T-helper 1 cell treated with Interleukin-12 subunit alpha and Interleukin-12 subunit beta and Interleukin-4 antibody, amounts not matched to agents 30 μg/mL and 1 μg/mL, for 36 hours (primary cell): ENCODE measurements around the gene GGT1.
"Not testable (repeated sequence)": the region's sequence is repeated elsewhere in the genome, so short reads cannot be mapped to it uniquely, and the experiment has no call there.

Source experiments
- H3K27ac Mint-ChIP-seq: one replicate; pipeline ENCODE4 v1.8.0; 2021; ENCODE audit warnings: mild to moderate bottlenecking, mixed read lengths
- H3K27me3 Mint-ChIP-seq: one replicate; pipeline ENCODE4 v1.8.0; 2021; ENCODE audit warnings: low read depth, mixed read lengths
- H3K36me3 Mint-ChIP-seq: one replicate; pipeline ENCODE4 v1.8.0; 2021; ENCODE audit warnings: low read depth, mixed read lengths
- H3K4me1 Mint-ChIP-seq: one replicate; pipeline ENCODE4 v1.8.0; 2021; ENCODE audit warnings: low read depth, mixed read lengths
- H3K4me3 Mint-ChIP-seq: one replicate; pipeline ENCODE4 v1.8.0; 2021; ENCODE audit warnings: mild to moderate bottlenecking, moderate library complexity, mixed read lengths
- H3K9me3 Mint-ChIP-seq: one replicate; pipeline ENCODE4 v1.8.0; 2021; ENCODE audit warnings: mixed read lengths

GGT1 gene

DNA sequence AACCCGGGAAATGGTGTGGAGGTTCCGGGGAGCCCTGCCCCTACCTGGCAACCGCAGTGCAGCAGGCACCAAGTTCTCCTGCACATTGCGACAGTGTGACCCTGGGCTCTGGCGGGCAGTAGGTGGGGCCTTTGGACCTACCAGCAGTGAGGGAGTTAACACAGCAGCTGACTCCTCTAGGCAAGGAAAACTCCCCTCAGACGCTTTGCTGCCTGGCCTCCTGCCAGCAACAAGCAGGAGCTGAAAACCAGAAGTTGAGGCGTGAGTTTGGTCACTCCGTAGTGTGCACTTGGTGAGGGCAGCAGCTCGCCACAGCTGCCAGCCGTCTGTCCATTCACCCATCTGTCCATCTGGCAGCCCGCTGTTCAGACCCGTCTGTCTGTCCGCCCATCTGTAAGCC, 29.6 kb downstream of the GGT1 start:
- peaks cover 17% of the 10 kb centered on the region for H3K4me1 Mint-ChIP-seq
- not testable (repeated sequence) for H3K27me3 Mint-ChIP-seq, H3K9me3 Mint-ChIP-seq, H3K27ac Mint-ChIP-seq, H3K36me3 Mint-ChIP-seq, H3K4me3 Mint-ChIP-seq

DNA sequence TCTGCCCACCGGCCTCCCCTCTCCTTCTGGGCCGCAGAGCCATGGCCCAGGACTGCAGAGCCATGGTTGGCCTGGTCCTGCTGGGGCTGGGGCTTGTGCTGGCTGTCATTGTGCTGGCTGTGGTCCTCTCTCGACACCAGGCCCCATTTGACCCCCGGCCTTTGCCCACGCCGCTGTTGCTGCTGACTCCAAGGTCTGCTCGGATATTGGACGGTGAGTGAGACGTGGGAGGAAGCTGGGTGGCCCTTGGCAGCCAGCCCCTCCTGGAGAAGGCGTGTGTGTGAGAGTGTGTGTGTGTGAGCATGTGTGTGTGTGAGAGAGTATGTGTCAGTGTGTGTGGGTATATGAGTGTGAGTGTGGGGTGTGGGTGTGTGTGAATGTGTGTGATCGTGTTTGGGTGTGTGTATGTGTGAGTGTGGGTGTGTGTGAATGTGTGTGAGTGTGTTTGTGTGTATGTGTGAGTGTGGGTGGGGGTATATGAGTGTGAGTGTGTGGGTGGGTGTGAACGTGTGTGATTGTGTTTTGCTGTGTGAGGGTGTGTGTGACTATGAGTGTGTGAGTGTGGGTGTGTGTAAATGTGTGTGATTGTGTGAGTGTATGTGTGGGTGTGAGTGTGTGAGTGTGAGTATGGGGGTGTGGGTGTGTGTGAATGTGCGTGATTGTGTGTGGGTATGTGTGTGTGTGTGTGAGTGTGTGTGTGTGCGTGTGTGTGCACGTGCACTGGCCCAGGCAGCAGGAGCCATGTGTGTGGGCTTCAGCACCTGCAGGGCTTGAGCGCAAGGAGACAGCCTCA, 30.4 kb downstream of the GGT1 start:
- not testable (repeated sequence) for H3K36me3 Mint-ChIP-seq, H3K4me3 Mint-ChIP-seq, H3K9me3 Mint-ChIP-seq, H3K27me3 Mint-ChIP-seq
- peak overlapping the region; percentile 0 for H3K27ac Mint-ChIP-seq
- H3K4me1 Mint-ChIP-seq: peaks cover 17% of the 10 kb centered on the region

DNA sequence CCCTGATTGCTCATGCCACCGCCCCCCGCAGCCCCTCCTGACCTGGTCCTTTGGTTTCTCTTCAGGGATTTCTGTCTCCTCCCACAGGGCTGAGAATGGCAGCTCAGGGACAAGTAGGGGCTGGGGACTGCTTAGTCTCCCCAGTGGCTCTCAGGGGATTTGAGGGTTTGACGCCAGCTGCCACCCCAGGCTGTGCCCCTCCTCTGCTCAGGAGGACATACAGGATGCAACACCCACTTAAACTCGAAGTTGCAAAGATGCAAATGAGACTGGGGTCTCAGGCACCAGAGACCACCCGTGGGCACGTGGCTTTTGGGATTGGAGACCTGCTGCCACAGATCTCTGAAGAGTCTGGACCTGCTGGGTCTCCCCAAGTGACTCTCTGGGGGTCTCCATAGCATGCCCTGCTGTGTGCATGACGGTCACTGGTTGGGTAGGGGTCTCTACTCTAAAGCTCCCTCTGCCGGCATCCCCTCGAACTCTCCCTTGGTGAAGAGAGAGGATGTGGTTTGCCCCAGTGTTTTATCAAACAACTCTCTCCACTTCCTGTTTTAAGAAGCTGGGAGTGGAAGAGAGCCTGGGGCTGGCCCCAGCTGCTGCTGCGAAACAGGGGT, 31.9 kb downstream of the GGT1 start:
- not testable (repeated sequence) for H3K27me3 Mint-ChIP-seq, H3K9me3 Mint-ChIP-seq, H3K27ac Mint-ChIP-seq, H3K4me3 Mint-ChIP-seq, H3K36me3 Mint-ChIP-seq
- H3K4me1 Mint-ChIP-seq: peaks cover 17% of the 10 kb centered on the region

DNA sequence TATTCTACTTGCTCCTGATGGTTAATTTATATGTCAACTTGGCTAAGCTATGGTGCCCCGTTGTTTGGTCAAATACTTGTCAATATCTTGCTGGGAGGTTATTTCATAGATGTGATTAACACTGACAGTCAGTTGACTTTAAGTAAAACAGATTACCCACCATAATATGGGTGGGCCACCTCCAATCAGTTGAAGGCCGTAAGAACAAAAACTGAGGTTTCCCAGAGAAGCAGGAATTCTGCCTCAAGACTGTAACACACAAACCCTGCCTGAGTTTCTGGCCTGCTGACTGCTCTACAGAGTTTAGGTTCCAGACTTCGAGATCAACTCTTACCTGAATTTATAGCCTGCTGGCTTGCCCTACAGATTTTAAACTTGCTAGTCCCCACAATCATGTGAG, 33.5 kb downstream of the GGT1 start:
- not testable (repeated sequence) for H3K27me3 Mint-ChIP-seq, H3K9me3 Mint-ChIP-seq, H3K27ac Mint-ChIP-seq, H3K36me3 Mint-ChIP-seq
- H3K4me3 Mint-ChIP-seq: peak overlapping the region; percentile 17
- peaks cover 17% of the 10 kb centered on the region for H3K4me1 Mint-ChIP-seq

DNA sequence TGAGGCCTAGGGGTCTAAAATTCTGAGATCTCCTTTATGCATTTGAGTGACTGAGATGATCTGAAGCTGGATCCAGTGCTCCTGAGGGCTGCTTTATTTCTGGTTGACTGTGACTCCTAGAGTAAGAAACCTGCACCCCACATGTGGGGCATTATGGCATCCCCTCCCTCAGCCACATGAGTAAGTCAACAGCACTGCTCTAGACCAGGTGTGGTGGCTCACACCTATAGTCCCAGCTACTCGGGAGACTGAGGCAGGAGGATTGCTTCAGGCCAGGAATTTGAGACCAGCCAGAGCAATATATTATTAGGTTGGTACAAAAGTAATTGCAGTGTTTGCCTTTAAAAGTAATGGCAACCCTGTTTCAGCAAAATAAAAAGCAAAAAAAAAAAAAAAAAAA, 39.3 kb downstream of the GGT1 start:
- not testable (repeated sequence) for H3K27ac Mint-ChIP-seq, H3K9me3 Mint-ChIP-seq, H3K4me1 Mint-ChIP-seq, H3K36me3 Mint-ChIP-seq, H3K4me3 Mint-ChIP-seq, H3K27me3 Mint-ChIP-seq

DNA sequence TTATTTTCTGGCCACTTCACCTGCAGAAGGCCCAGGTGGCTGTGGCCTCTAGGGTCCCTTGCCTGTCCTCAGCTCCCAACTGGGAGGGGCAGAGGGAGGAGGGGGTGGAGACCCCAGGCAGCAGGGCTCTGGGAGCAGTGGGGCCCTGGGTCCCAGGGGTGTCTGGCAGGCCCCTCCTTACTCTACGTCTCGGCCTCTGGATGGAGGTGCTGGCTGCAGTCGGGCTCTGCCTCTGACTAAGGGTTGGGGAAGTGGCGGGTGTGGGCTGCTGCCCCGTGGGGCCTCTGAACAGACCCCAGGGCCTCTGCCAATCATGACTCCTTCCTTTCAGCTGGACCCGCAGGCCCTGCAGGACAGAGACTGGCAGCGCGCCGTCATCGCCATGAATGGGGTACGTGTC, 41.4 kb downstream of the GGT1 start:
- not testable (repeated sequence) for H3K4me1 Mint-ChIP-seq, H3K27me3 Mint-ChIP-seq, H3K4me3 Mint-ChIP-seq

DNA sequence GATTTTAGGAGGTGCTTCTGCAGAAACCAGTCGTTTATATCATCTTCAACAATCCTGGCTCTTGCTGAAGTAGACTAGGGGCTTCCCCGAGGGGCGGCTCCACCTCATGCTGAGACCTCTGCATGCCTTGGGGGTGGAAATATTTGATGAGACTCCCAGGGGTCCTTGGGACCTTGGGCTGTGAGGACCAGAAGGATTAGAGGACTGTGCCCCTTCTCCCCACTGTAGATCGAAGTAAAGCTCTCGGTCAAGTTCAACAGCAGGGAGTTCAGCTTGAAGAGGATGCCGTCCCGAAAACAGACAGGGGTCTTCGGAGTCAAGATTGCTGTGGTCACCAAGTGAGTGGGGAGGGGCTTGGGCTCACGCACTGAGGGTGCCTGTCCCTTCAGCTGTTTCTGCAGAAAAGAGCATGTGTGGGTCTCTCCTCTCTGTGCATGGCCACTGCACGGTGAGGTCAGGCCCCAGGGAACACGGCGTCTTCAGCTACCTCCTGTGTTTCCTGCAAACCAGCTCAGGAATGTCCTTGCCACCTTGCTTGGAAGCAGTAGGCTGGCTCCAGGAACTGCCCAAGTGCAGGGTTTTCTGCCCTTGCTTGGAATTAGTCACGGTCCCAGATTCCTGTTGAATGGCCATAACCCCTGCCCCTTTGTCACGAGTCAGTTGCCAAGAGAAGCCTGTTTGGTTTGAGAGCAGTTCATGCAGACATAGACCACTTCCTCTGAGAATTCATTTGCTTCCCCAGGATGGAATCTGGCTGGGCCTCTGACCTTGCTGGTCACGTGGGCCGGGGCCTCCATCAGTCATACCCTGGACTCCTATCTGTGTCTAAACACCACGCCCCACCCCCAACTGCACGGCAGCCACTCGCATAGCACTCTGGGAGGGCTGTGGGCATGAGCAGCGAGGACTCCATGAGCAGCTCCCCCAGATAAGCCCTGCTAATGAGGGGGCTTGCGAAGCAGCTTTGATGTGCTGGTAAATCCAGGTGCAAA, 42.7 kb downstream of the GGT1 start:
- H3K27ac Mint-ChIP-seq, H3K36me3 Mint-ChIP-seq, H3K4me1 Mint-ChIP-seq, H3K27me3 Mint-ChIP-seq, H3K4me3 Mint-ChIP-seq, H3K9me3 Mint-ChIP-seq: not testable (repeated sequence)

More for the DNA sequence above, 41.4 kb downstream of the GGT1 start:
- H3K27ac Mint-ChIP-seq, H3K9me3 Mint-ChIP-seq, H3K36me3 Mint-ChIP-seq: not testable (repeated sequence)

DNA sequence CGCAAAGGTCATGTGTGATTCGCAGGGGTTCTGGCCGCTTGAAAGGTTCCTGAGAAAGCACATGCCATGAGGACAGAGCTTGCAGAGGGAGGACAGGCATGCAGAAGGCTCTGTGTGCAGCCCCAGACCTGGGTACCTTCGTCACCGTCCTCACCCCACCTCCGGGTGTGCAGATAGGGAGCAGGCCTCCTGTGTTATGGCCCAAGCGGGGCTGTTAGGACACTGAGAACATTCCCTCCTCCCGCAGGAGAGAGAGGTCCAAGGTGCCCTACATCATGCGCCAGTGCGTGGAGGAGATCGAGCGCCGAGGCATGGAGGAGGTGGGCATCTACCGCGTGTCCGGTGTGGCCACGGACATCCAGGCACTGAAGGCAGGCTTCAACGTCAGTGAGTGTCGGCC, 43.8 kb downstream of the GGT1 start:
- H3K4me3 Mint-ChIP-seq, H3K27ac Mint-ChIP-seq, H3K36me3 Mint-ChIP-seq, H3K27me3 Mint-ChIP-seq, H3K4me1 Mint-ChIP-seq, H3K9me3 Mint-ChIP-seq: not testable (repeated sequence)

DNA sequence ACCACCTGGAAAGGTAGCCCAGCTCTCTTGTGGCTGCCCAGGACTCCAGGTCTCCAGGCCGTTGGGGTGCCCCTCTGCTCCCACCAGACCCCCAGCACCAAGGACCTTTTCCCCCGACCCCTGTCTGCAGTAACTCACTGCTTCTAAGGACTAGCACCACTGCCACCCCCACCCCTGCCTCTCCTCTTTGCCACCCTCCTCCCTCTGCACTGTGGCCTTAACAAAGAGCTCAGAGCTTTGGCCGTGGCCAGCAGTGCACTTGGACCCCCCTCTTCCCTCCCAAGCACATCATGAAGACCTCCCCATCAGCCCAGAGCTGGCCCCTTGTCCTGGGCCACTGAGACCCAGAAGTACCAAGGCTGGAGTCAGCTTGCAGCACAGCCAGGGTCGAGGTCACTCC, 46.4 kb downstream of the GGT1 start:
- not testable (repeated sequence) for H3K4me3 Mint-ChIP-seq, H3K36me3 Mint-ChIP-seq, H3K27ac Mint-ChIP-seq, H3K27me3 Mint-ChIP-seq, H3K4me1 Mint-ChIP-seq, H3K9me3 Mint-ChIP-seq

DNA sequence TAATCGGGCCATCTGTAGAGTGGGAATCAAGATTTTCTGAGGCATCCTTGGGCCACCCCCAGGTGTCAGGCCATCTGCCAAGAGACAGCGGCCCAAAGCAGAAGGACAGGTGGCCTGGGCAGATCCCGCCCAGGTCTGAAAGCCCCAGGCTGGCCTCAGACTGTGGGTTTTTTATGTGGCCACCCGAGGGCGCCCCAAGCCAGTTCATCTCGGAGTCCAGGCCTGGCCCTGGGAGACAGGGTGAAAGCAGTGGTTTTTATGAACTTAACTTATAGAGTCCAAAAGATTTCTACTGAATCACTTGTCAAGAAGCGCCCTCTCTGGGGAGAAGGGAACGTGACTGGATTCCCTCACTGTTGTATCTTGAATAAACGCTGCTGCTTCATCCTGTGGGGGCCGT, 47.9 kb downstream of the GGT1 start:
- H3K27me3 Mint-ChIP-seq, H3K4me3 Mint-ChIP-seq, H3K4me1 Mint-ChIP-seq, H3K9me3 Mint-ChIP-seq, H3K27ac Mint-ChIP-seq, H3K36me3 Mint-ChIP-seq: not testable (repeated sequence)

DNA sequence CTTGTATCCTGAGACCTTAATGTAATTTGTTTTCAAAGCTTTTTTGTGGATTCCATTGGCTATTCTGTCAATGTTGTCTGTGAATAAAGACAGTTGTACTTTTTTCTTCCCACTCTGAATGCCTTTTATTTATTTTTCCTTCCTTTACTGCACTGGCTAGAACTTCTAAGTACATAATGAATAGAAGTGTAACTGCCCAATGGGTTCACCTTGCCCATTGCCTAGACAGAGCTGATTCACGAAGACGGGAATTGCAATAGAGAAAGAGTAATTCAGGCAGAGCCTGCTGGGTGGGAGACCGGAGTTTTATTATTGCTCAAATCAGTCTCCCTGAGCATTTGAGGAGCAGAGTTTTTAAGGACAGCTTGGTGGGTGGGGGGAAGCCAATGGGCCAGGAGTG, 62.4 kb downstream of the GGT1 start:
- not testable (repeated sequence) for H3K4me1 Mint-ChIP-seq, H3K36me3 Mint-ChIP-seq, H3K4me3 Mint-ChIP-seq, H3K27ac Mint-ChIP-seq, H3K9me3 Mint-ChIP-seq
- peaks cover 17% of the 10 kb centered on the region for H3K27me3 Mint-ChIP-seq

DNA sequence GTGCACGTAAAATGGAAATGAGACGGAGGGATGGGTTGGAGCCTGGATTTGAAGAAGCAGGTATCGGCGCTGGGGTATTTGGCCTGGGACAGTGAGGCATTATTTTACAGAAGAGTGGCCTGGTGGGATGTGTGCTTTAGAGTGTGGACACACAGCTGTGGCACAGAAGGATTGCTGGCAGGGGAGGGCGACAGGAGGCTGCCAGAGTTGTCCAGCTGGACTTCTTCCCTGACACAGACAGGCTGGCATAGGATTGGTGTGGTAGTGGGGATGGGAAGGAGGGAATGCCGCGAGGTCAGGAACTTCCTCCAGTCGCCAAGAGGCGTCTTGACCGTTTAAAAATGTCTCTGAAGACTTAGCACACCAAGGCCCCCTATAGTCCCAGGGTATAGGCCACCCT, 64.9 kb downstream of the GGT1 start:
- not testable (repeated sequence) for H3K27ac Mint-ChIP-seq, H3K4me1 Mint-ChIP-seq, H3K36me3 Mint-ChIP-seq, H3K9me3 Mint-ChIP-seq, H3K4me3 Mint-ChIP-seq
- peaks cover 22% of the 10 kb centered on the region for H3K27me3 Mint-ChIP-seq

DNA sequence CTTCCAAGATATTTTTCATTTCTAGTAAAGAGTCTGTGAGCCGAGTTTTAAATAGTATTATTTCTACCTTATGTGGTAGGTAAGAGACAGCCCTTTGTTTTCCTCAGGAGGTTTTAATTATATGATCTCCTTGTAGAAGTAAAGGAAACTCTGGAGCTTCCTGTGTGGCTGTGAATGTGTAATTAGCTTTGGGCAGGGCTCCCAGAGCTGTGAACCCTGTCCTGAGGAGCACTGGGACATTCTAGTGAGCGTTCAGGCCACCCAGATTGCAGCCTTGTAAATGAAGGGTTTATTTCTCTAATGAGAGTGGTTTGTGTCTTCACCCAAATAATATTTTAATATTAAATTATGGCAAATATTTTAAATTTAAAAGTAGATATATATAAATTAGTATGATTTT, 69.5 kb downstream of the GGT1 start:
- not testable (repeated sequence) for H3K27me3 Mint-ChIP-seq, H3K36me3 Mint-ChIP-seq, H3K9me3 Mint-ChIP-seq, H3K4me1 Mint-ChIP-seq, H3K27ac Mint-ChIP-seq, H3K4me3 Mint-ChIP-seq
